DOHH2 (cell line): ENCODE measurements around the gene KLHL21.
A peak's percentile ranks its signal among the peaks of the same experiment; 100 is the strongest.

Experiments used
- H3F3A ChIP-seq: fragments of 200-600 bp; sonication (generic), shearing (Covaris generic); 2 replicates; pipeline ENCODE4 v1.6.0; 2016; ENCODE audit warnings: antibody characterized with exemption, mild to moderate bottlenecking; ENCODE audit not compliant: control insufficient read depth, insufficient read depth
- H3K27ac ChIP-seq: fragments of 200-600 bp; sonication (generic); 2 replicates; pipeline ENCODE4 v1.5.1; 2014; ENCODE audit warnings: low read depth, mild to moderate bottlenecking, low read length, moderate library complexity
- H3K27me3 ChIP-seq: fragments of 200-600 bp; sonication (generic); 2 replicates; pipeline ENCODE4 v1.6.1; 2014; ENCODE audit warnings: mild to moderate bottlenecking, low read length, mixed read lengths; ENCODE audit not compliant: control insufficient read depth
- H3K36me3 ChIP-seq: fragments of 200-600 bp; sonication (generic); 2 replicates; pipeline ENCODE4 v1.6.1; 2014; ENCODE audit warnings: mild to moderate bottlenecking, low read length, moderate library complexity, mixed read lengths; ENCODE audit not compliant: control insufficient read depth
- H3K4me1 ChIP-seq: fragments of 200-600 bp; sonication (generic); 2 replicates; pipeline ENCODE4 v1.6.1; 2014; ENCODE audit warnings: mild to moderate bottlenecking, low read length, mixed read lengths; ENCODE audit not compliant: control insufficient read depth
- H3K4me2 ChIP-seq: fragments of 200-600 bp; sonication (generic); 2 replicates; pipeline ENCODE4 v1.6.0; 2014; ENCODE audit warnings: mild to moderate bottlenecking, low read length, moderate library complexity
- H3K4me3 ChIP-seq: fragments of 200-600 bp; sonication (generic); 2 replicates; pipeline ENCODE4 v1.5.1; 2014; ENCODE audit warnings: mild to moderate bottlenecking, low read length, mixed read lengths
- H3K79me2 ChIP-seq: fragments of 200-600 bp; sonication (generic); 2 replicates; pipeline ENCODE4 v1.6.1; 2014; ENCODE audit warnings: mild to moderate bottlenecking, low read length, mixed read lengths; ENCODE audit not compliant: control insufficient read depth
- H3K9me2 ChIP-seq: fragments of 200-600 bp; sonication (generic); replicated peaks from 2 replicates; pipeline ENCODE4 v1.6.1; 2014; ENCODE audit warnings: mild to moderate bottlenecking, low read length, mixed read lengths; ENCODE audit not compliant: control insufficient read depth
- H3K9me3 ChIP-seq: fragments of 200-600 bp; sonication (generic); 2 replicates; pipeline ENCODE4 v1.6.1; 2014; ENCODE audit warnings: antibody characterized with exemption, low read length, mixed read lengths; ENCODE audit not compliant: control insufficient read depth, insufficient read depth
- H4K20me1 ChIP-seq: fragments of 200-600 bp; sonication (generic); 2 replicates; pipeline ENCODE4 v1.6.0; 2014; ENCODE audit warnings: low read depth, mild to moderate bottlenecking, antibody characterized with exemption, low read length, moderate library complexity; ENCODE audit not compliant: control insufficient read depth, insufficient read depth
- CTCF ChIP-seq: fragments of 200-600 bp; sonication (generic); IDR thresholded peaks from one replicate; pipeline ENCODE4 v1.5.1; 2014; ENCODE audit warnings: antibody characterized with exemption, mild to moderate bottlenecking, low read depth, low read length; ENCODE audit not compliant: poor library complexity, severe bottlenecking
- EZH2phosphoT487 ChIP-seq: fragments of 200-600 bp; sonication (generic); IDR thresholded peaks from 2 replicates; pipeline ENCODE4 v1.6.1; 2017; ENCODE audit warnings: borderline replicate concordance, mild to moderate bottlenecking, antibody characterized with exemption, low read length, moderate library complexity, mixed read lengths

KLHL21 gene

GRCh38 chr1:6578624-6579373 is 23.9 kb downstream of the KLHL21 start:
- Histone ChIP-seq H3K36me3 (peaks cover 11% of the 10 kb centered on the region), H3F3A (no peaks in the 10 kb centered on the region), H3K27me3 (no peaks in the 10 kb centered on the region), H3K79me2 (peaks cover 28% of the 10 kb centered on the region), H3K4me2 (peak overlapping the region; percentile 84), H3K4me3 (peak overlapping the region; percentile 81), H3K9me3 (no peaks in the 10 kb centered on the region), H4K20me1 (peaks cover 3% of the 10 kb centered on the region; the same call in 1 of the 2 replicates), H3K4me1 (peaks cover 28% of the 10 kb centered on the region), H3K9me2 (no peaks in the 10 kb centered on the region), H3K27ac (no peak overlapping the region)
- no peak for TF ChIP-seq CTCF
- TF ChIP-seq EZH2phosphoT487, result no peak

DNA sequence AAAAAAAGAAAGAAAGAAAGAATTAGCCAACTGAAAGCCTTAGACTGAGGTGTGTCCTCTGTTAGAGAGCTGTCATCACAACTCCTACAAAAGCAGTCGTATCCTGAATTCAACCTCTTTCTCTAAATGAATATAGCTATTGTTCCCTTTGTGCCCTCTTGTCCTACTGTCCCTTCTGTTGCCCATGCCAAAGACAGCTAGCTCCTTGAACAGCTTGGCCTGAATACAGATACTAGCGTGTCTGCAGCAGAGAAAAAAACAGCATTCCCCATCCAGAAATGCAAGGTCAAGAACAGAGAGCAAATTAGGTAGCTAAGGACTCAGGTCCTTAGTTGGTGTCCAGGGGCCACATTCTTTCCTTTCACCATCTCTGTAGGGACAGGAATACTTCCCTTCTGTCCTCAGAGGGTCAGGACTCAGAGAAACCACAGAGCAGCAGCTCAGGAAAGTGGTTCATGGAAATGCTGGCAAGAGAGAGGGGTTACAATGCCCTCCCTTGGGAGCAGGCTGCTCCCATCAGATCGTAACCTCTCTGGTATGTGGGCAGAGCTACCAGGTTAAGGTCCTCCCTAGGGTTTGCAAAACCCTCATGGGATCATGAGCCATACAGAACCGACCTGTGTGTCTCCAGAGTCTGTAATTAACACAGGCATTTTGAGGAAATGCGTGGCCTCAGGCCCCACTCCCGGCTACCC is 24.7 kb downstream of the KLHL21 start:
- H3K27ac ChIP-seq, result no peak overlapping the region
- no peaks in the 10 kb centered on the region for H3F3A ChIP-seq
- H3K4me2 ChIP-seq, result no peak overlapping the region
- H4K20me1 ChIP-seq, result peaks cover 3% of the 10 kb centered on the region; the same call in 1 of the 2 replicates
- H3K79me2 ChIP-seq, result peaks cover 28% of the 10 kb centered on the region
- no peak overlapping the region for H3K4me3 ChIP-seq
- no peaks in the 10 kb centered on the region for H3K27me3 ChIP-seq
- no peak for TF ChIP-seq CTCF
- TF ChIP-seq EZH2phosphoT487, result no peak
- H3K9me2 ChIP-seq, result no peaks in the 10 kb centered on the region
- H3K36me3 ChIP-seq, result peaks cover 11% of the 10 kb centered on the region
- H3K9me3 ChIP-seq, result no peaks in the 10 kb centered on the region
- peaks cover 28% of the 10 kb centered on the region for H3K4me1 ChIP-seq

DNA sequence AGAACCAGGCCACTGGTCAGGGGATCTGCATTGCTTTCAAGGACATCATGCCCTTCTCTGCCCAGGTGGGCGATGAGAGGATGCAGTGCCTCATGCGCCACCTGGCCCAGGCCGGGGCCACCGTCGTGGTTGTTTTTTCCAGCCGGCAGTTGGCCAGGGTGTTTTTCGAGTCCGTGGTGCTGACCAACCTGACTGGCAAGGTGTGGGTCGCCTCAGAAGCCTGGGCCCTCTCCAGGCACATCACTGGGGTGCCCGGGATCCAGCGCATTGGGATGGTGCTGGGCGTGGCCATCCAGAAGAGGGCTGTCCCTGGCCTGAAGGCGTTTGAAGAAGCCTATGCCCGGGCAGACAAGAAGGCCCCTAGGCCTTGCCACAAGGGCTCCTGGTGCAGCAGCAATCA is 27.9 kb downstream of the KLHL21 start:
- no peaks in the 10 kb centered on the region for H3K27me3 ChIP-seq
- peaks cover 11% of the 10 kb centered on the region for H3K4me1 ChIP-seq
- no peaks in the 10 kb centered on the region for H3K9me2 ChIP-seq
- no peaks in the 10 kb centered on the region for H3K9me3 ChIP-seq
- no peak overlapping the region for H3K27ac ChIP-seq
- no peak overlapping the region for H3K4me2 ChIP-seq
- H4K20me1 ChIP-seq, result no peaks in the 10 kb centered on the region
- peaks cover under 1% of the 10 kb centered on the region for H3K79me2 ChIP-seq
- TF ChIP-seq CTCF (no peak), EZH2phosphoT487 (no peak)
- H3K4me3 ChIP-seq, result no peak overlapping the region
- no peaks in the 10 kb centered on the region for H3K36me3 ChIP-seq
- no peaks in the 10 kb centered on the region for H3F3A ChIP-seq
